Measurements from ENCODE around the gene THBS3. TPM values are rescaled to one million over a fixed set of nuclear protein-coding genes. Genes with fewer than 3 reads are reported as not detected.
A peak's percentile ranks its signal among the peaks of the same experiment; 100 is the strongest.
"Not testable (repeated sequence)": the region's sequence is repeated elsewhere in the genome, so short reads cannot be mapped to it uniquely, and the experiment has no call there.

The THBS3 gene
- total RNA-seq, 1 donor from 2014 or later: 5.7 TPM

- intact Hi-C loops (cut with DNase I): no loop called here
- ATAC-seq (no peak), DNase-seq (ENCODE audit: missing footprints) (no peak)
Observed at GRCh38 chr1:155169541-155169940, 38.2 kb downstream of the THBS3 start.

- intact Hi-C loops (cut with DNase I): loop anchor here (1.0 kb wide), 1 partner anchor 77 kb away; no protein-coding TSS in a partner anchor
- ATAC-seq: no peak
- DNase-seq (ENCODE audit: missing footprints): no peak
Observed at GRCh38 chr1:155168456-155169210, 39.1 kb downstream of the THBS3 start.

DNA sequence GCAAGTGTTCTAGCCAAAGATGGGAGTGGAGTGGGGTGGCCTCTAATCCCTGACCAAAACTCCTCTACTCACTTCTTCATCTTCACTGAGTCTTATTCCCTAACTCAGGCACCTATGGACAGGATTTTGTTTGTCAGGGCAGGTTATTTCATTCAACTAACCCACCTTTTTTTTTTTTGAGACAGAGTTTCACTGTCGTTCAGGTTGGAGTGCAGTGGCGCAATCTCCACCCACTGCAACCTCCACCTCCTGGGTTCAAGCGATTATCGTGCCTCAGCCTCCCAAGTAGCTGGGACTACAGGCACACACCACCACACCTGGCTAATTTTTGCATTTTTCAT lies 39.6 kb downstream of the THBS3 start:
- intact Hi-C loops (cut with DNase I): loop anchor here (1.0 kb wide), 1 partner anchor 77 kb away; no protein-coding TSS in a partner anchor
- DNase-seq (ENCODE audit: missing footprints); ATAC-seq: not testable (repeated sequence)

DNA sequence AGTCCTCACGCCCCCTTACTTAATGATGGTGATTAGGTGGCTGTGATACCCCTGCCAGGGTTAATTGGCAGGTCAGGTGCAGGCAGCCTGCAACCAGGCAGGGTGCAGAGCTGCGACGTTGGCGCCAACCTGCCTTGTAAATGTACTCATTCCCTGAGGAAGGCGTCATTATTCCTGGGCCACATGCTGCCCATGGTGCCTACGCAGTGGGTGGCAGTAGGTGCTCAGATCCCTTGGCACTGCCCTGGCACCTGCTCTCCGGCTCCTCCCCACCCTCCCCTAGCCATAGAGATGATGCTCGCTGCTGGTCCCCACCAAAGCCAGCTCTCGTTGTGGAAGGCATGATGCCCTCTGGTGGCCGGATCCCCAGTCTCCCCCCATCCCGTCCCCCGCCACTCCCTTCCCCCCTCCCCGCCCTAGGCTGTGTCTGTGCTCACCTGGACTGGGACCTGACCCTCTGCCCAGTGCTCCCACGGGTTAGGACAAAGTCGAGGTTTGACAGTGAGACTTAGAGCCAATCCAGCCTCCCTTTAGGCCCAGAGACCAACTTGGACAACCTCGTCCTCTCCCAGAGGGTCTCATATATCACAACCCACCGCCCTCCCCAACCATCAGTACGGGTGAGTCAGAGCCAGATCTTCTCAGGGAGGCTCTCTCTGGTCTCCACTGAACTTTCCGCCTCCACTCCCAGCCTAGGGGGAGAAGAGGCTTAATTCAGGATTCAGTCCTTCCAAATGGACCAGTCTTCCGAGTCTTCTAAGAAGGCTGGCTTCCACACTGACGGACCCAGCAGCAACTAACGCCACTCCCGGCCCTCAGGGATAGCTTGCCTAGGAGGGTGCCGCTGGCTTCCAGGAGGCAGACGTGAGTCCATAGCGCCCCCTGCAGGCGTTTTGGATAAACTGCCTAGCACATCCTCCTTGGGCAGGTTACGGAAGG lies 40.3 kb downstream of the THBS3 start:
- ATAC-seq: peak; percentile 82
- intact Hi-C loops (cut with DNase I): loop anchor here (1.0 to 2.0 kb wide), 3 partner anchors 31 to 76 kb away; no protein-coding TSS in a partner anchor
- DNase-seq (ENCODE audit: missing footprints): peak; percentile 93

GRCh38 chr1:155166471-155167165 lies 41.1 kb downstream of the THBS3 start:
- ATAC-seq: peak; percentile 68
- intact Hi-C loops (cut with DNase I): loop anchor here (2.0 kb wide), 2 partner anchors 30 to 38 kb away; no protein-coding TSS in a partner anchor
- peak; percentile 79 for DNase-seq (ENCODE audit: missing footprints)

- intact Hi-C loops (cut with DNase I): loop anchor here (2.0 kb wide), 2 partner anchors 29 to 37 kb away; no protein-coding TSS in a partner anchor
- DNase-seq (ENCODE audit: missing footprints) (no peak), ATAC-seq (no peak)
Observed at GRCh38 chr1:155166051-155166470, 41.6 kb downstream of the THBS3 start.

GRCh38 chr1:155164625-155165024 lies 43.1 kb downstream of the THBS3 start:
- DNase-seq (ENCODE audit: missing footprints); ATAC-seq; intact Hi-C loops (cut with DNase I): not testable (repeated sequence)

DNA sequence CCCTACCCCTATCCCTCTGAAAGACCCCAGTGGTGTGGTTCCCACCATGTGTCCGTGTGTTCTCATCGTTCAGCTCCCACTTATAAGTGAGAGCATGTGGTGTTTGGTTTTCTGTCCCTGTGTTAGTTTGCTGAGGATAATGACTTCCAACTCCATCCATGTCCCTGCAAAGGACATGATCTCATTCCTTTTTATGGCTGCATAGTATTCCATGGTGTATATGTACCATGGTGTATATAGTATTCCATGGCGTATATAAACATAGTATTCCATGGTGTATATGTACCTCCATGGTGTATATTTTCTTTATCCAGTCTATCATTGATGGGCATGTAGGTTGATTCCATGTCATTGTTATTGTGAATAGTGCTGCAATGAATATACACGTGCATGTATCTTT lies 43.9 kb downstream of the THBS3 start:
- intact Hi-C loops (cut with DNase I); DNase-seq (ENCODE audit: missing footprints); ATAC-seq: not testable (repeated sequence)

DNA sequence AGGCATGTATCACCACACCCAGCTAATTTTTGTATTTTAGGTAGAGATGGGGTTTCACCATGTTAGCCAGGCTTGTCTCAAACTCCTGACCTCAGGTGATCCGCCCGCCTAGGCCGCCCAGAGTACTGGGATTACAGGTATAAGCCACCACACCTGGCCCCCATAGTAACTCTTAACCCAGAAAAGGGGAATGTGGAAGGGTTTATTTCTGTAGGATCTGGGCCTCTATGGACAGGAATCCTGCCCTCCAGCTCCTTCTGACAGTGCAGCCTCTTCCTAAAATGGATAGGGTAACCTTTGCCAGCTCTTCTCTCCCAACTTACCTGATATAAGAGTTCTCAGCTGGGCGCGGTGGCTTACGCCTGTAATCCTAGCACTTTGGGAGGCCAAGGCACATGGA lies 45.1 kb downstream of the THBS3 start:
- DNase-seq (ENCODE audit: missing footprints); intact Hi-C loops (cut with DNase I); ATAC-seq: not testable (repeated sequence)

DNA sequence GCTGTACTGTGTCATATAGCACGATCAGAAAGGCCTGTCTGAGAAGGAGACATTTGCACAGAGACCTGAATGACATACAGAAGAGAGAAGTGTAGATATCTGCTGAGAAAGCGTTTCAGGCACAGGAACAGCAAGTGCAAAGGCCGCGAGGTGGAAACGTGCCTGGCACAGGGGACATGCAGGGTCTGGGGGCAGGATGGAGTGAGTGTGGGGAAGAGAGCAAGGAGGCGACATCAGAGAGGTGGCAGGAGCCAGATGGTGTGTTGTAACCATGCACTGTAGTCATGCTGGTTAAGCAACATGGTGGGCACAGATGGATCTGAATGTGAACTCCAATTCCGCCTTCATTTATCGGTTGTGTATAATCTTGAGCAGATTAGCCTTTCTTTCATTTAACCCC lies 47.6 kb downstream of the THBS3 start:
- DNase-seq (ENCODE audit: missing footprints) (no peak), ATAC-seq (no peak)
- intact Hi-C loops (cut with DNase I): no loop called here

DNA sequence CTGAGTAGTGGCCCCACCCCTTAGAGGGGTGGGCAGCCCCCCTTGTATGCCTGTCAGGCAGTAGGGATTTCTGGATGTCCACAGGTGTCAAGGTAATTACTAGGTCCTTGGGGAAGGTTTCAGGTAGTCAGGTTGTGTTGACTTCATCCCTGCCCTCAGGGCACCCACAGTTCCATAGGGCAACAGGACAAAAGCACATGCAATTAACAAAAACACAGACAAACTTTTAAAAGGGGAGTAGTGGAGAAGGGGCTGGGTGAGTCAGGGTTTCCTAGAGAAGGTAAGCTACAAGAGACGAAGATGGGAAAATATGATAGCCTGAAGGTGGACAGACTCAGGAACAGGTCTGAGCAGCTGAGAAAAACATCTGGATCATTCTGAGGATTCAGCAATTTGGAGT lies 48.7 kb downstream of the THBS3 start:
- no peak for ATAC-seq
- intact Hi-C loops (cut with DNase I): no loop called here
- DNase-seq (ENCODE audit: missing footprints): no peak

DNA sequence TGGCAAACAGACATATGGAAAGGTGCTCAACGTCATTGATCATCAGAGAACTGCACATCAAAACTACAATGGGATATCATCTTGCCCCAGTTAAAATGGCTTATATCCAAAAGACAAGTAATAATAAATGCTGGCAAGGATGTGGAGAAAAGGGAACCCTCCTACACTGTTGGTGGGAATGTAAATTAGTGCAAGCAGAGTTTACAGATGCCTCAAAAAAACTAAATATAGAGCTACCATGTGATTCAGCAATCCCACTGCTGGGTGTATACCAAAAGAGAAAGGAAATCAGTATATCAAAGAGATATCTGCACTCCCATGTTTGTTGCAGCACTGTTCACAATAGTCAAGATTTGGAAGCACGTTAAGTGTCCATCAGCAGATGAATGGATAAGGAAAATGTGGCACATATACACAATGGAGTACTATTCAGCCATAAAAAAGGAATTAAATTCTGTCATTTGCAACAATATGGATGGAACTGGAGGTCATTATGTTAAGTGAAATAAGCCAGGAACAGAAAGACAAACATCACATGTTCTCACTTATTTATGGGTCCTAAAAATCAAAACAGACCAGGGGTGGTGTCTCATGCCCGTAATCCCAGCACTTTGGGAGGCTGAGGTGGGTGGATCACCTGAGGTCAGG lies 51.6 kb downstream of the THBS3 start:
- intact Hi-C loops (cut with DNase I); ATAC-seq; DNase-seq (ENCODE audit: missing footprints): not testable (repeated sequence)

Other genes starting within 250 kb of the THBS3 start
- gene PYGO2, start 246.1 kb downstream of the THBS3 start, total RNA-seq: 16.0 TPM
- 60.4 TPM for gene SHC1, start 237.2 kb downstream of the THBS3 start, total RNA-seq
- 22.2 TPM for gene CKS1B, start 233.2 kb downstream of the THBS3 start, total RNA-seq
- gene FLAD1, start 224.6 kb downstream of the THBS3 start, total RNA-seq: 30.8 TPM
- not detected for gene LENEP, start 214.3 kb downstream of the THBS3 start, total RNA-seq
- gene ZBTB7B, start 205.1 kb downstream of the THBS3 start, total RNA-seq: 53.3 TPM
- gene DCST2, start 174.1 kb downstream of the THBS3 start, total RNA-seq: 0.35 TPM
- not detected for gene DCST1, start 174.1 kb downstream of the THBS3 start, total RNA-seq
- gene ADAM15, start 156.6 kb downstream of the THBS3 start, total RNA-seq: 101 TPM
- gene EFNA4, start 144.2 kb downstream of the THBS3 start, total RNA-seq: 2.1 TPM
- 1.1 TPM for gene EFNA3, start 129.1 kb downstream of the THBS3 start, total RNA-seq
- 43.9 TPM for gene EFNA1, start 80.0 kb downstream of the THBS3 start, total RNA-seq
- 9.3 TPM for gene SLC50A1, start 72.0 kb downstream of the THBS3 start, total RNA-seq
- gene DPM3, start 67.4 kb downstream of the THBS3 start, total RNA-seq: 55.7 TPM
- 118 TPM for gene KRTCAP2, start 34.6 kb downstream of the THBS3 start, total RNA-seq
- gene TRIM46, start 34.0 kb downstream of the THBS3 start, total RNA-seq: 0.16 TPM
- gene MTX1, start 798 bp upstream of the THBS3 start, total RNA-seq: 16.5 TPM
- gene ENTREP3, start 47.6 kb upstream of the THBS3 start, total RNA-seq: 14.5 TPM
- 55.4 TPM for gene SCAMP3, start 54.5 kb upstream of the THBS3 start, total RNA-seq
- 20.9 TPM for gene CLK2, start 65.6 kb upstream of the THBS3 start, total RNA-seq
- 1.8 TPM for gene HCN3, start 69.6 kb upstream of the THBS3 start, total RNA-seq
- gene PKLR, start 93.5 kb upstream of the THBS3 start, total RNA-seq: not detected
- 80.0 TPM for gene FDPS, start 101.0 kb upstream of the THBS3 start, total RNA-seq
- gene RUSC1, start 113.0 kb upstream of the THBS3 start, total RNA-seq: 24.3 TPM